Smooth muscle cell (in vitro differentiated cells): ENCODE results near the gene RBM17. TPM values are rescaled to one million over a fixed set of nuclear protein-coding genes. Genes with fewer than 3 reads are reported as not detected.

Experiments
- DNase-seq: peaks from one replicate; lab custom pipeline; 2025; ENCODE audit not compliant: unreplicated experiment; lab: John Stamatoyannopoulos, UW
- H2AFZ ChIP-seq: fragments of 200-600 bp; sonication (generic); 2 replicates; pipeline ENCODE4 v1.6.0; 2016; ENCODE audit warnings: antibody characterized with exemption, low read depth, mild to moderate bottlenecking
- H3F3A ChIP-seq: fragments of 200-600 bp; sonication (generic); 2 replicates; pipeline ENCODE4 v1.6.0; 2017; ENCODE audit warnings: antibody characterized with exemption, low read depth
- H3K27ac ChIP-seq: fragments of 200-600 bp; sonication (generic); 2 replicates; pipeline ENCODE4 v1.5.1; 2016; ENCODE audit warnings: low read depth, mild to moderate bottlenecking
- H3K27me3 ChIP-seq: fragments of 200-600 bp; sonication (generic); 2 replicates; pipeline ENCODE4 v1.6.1; 2016; ENCODE audit warnings: low read depth, mild to moderate bottlenecking
- H3K36me3 ChIP-seq: fragments of 200-600 bp; sonication (generic); 2 replicates; pipeline ENCODE4 v1.5.1; 2016; ENCODE audit warnings: low read depth
- H3K4me1 ChIP-seq: fragments of 200-600 bp; sonication (generic); 2 replicates; pipeline ENCODE4 v1.5.1; 2016; ENCODE audit warnings: low read depth
- H3K4me2 ChIP-seq: fragments of 200-600 bp; sonication (generic); 2 replicates; pipeline ENCODE4 v1.6.0; 2016; ENCODE audit warnings: mild to moderate bottlenecking
- H3K4me3 ChIP-seq: fragments of 200-600 bp; sonication (generic); 2 replicates; pipeline ENCODE4 v1.5.1; 2016; ENCODE audit warnings: mild to moderate bottlenecking
- H3K79me2 ChIP-seq: fragments of 200-600 bp; sonication (generic); 2 replicates; pipeline ENCODE4 v1.6.0; 2016; ENCODE audit warnings: low read depth, mild to moderate bottlenecking
- H3K9ac ChIP-seq: fragments of 200-600 bp; sonication (generic); 2 replicates; pipeline ENCODE4 v1.6.0; 2016; ENCODE audit warnings: low read depth
- H3K9me3 ChIP-seq: fragments of 200-600 bp; sonication (generic); replicated peaks from 2 replicates; pipeline ENCODE4 v1.5.1; 2016; ENCODE audit warnings: low read depth
- H4K20me1 ChIP-seq: fragments of 200-600 bp; sonication (generic); 2 replicates; pipeline ENCODE4 v1.6.0; 2016; ENCODE audit warnings: low read depth
- WGBS: methylation state at CpG from one replicate; pipeline ENCODE4 v1.1.7; 2016; ENCODE audit warnings: low lambda C conversion rate; 5-methylcytosine and 5-hydroxymethylcytosine counted together
- polyA plus RNA-seq: library from polyadenylated mRNA; unstranded; fragments of >200 nt; fragmentation: Nextera tagmentation; extraction: Ambion mirVana; gene quantifications from 2 replicates; pipeline ENCODE4 v1.2.1, GENCODE V29; 2016
- total RNA-seq: library from RNA; depleted of rRNA; stranded (reverse); fragments of >200 nt; gene quantifications from 2 replicates; pipeline ENCODE4 v1.2.3, GENCODE V29; 2014
- TF ChIP-seq, protein P1 (sequence below): fragments of 200-600 bp; sonication (generic); IDR thresholded peaks from 2 replicates; pipeline ENCODE4 v1.5.1; 2017; ENCODE audit warnings: borderline replicate concordance, mild to moderate bottlenecking, antibody characterized with exemption; ENCODE audit not compliant: insufficient read depth, poor library complexity, severe bottlenecking

The RBM17 gene
- total and polyA plus RNA-seq, 2 experiments from 2014 or later: 20.0 to 68.3 TPM

DNA sequence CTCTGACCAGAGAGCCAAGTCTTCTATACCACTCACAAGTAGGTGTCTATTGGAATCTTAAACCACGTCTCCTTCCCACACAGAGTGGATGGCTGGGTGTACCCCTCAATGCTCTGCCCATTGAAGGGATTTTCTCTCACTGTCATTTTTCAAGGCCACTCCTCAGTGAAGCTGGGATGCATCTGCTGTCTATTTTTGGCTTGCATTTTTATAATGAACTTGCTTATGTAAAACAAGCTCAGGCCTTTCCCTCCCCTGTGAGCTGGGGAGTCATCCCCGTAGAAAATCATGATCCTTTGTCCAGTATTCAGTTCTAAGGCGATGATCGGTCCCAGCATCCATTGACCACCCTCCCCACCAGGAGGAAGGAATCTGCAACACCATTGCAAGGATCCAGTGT is 9.8 kb upstream of the RBM17 start:
- Histone ChIP-seq H3K36me3 (no peaks in the 10 kb centered on the region), H2AFZ (no peak overlapping the region), H3K4me1 (peaks cover 8% of the 10 kb centered on the region), H3K27me3 (peaks cover 3% of the 10 kb centered on the region), H3K9ac (no peak overlapping the region), H3K27ac (no peak overlapping the region), H3K9me3 (no peaks in the 10 kb centered on the region), H3K79me2 (no peaks in the 10 kb centered on the region), H3K4me3 (no peak overlapping the region), H3F3A (no peaks in the 10 kb centered on the region), H4K20me1 (no peaks in the 10 kb centered on the region), H3K4me2 (no peak overlapping the region)
- WGBS: 83% methylated on average over 4 of the region's 4 CpGs
- no peak for DNase-seq
- TF ChIP-seq, protein P1, sequence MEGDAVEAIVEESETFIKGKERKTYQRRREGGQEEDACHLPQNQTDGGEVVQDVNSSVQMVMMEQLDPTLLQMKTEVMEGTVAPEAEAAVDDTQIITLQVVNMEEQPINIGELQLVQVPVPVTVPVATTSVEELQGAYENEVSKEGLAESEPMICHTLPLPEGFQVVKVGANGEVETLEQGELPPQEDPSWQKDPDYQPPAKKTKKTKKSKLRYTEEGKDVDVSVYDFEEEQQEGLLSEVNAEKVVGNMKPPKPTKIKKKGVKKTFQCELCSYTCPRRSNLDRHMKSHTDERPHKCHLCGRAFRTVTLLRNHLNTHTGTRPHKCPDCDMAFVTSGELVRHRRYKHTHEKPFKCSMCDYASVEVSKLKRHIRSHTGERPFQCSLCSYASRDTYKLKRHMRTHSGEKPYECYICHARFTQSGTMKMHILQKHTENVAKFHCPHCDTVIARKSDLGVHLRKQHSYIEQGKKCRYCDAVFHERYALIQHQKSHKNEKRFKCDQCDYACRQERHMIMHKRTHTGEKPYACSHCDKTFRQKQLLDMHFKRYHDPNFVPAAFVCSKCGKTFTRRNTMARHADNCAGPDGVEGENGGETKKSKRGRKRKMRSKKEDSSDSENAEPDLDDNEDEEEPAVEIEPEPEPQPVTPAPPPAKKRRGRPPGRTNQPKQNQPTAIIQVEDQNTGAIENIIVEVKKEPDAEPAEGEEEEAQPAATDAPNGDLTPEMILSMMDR: no peak

DNA sequence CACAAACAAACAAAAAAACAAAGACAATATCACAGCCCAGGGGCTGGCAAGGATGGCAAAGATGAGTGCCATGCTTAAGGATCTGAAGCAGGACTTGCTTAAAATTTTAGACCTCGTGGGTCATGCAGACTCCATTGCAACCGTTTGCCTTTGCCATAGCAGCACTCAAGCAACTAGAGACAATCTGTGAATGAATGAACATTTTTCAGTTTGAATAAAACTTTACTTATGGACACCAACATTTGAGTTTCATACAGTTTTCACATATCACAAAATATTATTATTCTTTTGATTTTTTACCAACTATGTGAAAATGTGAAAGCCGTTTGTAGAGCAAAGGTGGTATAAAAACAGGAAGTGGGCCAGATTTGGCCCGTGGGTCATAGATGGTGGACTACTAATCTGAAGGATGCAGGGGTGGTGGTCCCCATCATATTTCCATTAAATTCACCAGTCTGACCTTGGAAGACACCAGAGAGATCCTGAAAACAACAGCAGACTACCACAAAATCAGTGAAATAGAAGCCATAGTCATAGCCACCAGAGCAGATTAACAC is 8.3 kb upstream of the RBM17 start:
- Histone ChIP-seq H3K36me3 (no peaks in the 10 kb centered on the region), H3K9ac (no peak overlapping the region), H3K27me3 (peaks cover 3% of the 10 kb centered on the region), H3K9me3 (no peaks in the 10 kb centered on the region), H4K20me1 (no peaks in the 10 kb centered on the region), H3K4me2 (no peak overlapping the region), H3K27ac (no peak overlapping the region), H2AFZ (no peak overlapping the region), H3K4me3 (no peak overlapping the region), H3K4me1 (peaks cover 8% of the 10 kb centered on the region), H3K79me2 (no peaks in the 10 kb centered on the region), H3F3A (no peaks in the 10 kb centered on the region)
- 89% methylated on average over 4 of the region's 4 CpGs for WGBS
- TF ChIP-seq, protein P1: no peak
- DNase-seq: no peak

DNA sequence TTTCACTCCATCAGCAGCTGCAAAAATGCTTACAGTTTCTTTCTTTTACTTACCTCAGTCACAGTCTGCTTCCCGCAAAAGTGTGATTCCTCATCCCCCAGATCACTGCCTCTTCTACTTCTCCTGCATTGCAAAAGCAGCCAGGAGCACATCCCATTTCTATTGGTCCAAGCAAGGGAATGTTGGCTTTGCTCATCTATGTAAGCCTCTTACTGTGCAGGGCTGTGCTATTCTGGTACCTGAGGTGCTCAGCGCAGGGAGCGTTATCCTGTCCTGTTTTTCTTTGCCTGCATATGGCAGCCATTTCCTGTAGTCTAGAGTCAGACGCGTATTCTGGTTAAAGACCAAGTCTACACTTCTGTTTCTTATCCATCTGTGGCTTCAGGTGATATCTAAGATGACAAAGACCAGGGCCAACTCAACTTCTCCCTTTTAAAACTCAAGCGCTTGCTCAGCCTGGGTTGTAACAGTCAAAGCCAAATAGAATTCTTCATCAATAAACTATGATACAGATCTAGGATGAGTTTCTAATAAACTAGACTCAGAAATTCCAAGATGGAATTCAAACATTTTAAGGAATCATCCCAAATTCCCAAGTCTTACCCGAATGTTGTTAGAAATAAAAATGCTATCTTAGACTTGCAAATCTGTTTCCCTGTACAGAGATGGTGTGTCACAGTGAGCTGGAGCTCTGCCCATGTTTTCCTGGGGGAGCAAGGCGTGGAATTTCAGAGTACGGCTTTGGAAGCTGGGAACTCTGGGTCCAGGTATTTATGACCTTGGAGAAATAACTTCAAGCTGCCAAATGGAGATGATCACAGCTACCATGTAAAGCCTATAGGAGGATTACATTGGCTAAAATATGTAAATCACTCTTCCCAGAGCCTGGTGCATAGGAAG is 6.1 kb upstream of the RBM17 start:
- TF ChIP-seq, protein P1: no peak
- no peaks in the 10 kb centered on the region for H3F3A ChIP-seq
- no peaks in the 10 kb centered on the region for H3K9me3 ChIP-seq
- peak overlapping the region; percentile 70 for H2AFZ ChIP-seq
- H4K20me1 ChIP-seq: no peaks in the 10 kb centered on the region
- no peaks in the 10 kb centered on the region for H3K36me3 ChIP-seq
- H3K27me3 ChIP-seq: no peaks in the 10 kb centered on the region
- no peak overlapping the region for H3K27ac ChIP-seq
- peak overlapping the region; percentile 61 for H3K4me2 ChIP-seq
- no peak for DNase-seq
- H3K4me1 ChIP-seq: peaks cover 8% of the 10 kb centered on the region
- no peak overlapping the region for H3K9ac ChIP-seq
- H3K4me3 ChIP-seq: no peak overlapping the region
- 82% methylated on average over 9 of the region's 9 CpGs for WGBS
- no peaks in the 10 kb centered on the region for H3K79me2 ChIP-seq
